Activated T-cell treated with anti-CD3 and anti-CD28 coated beads for 4 hours (primary cell): Measurements from ENCODE around the gene INPP4B.
A peak's percentile ranks its signal among the peaks of the same experiment; 100 is the strongest.

ENCODE experiments used
- DNase-seq: peaks from one replicate; pipeline ENCODE4 v3.0.0-alpha.2; 2020

INPP4B gene

GRCh38 chr4:142567199-142567598 lies 278.9 kb downstream of the INPP4B start:
- peak; percentile 34 for DNase-seq

GRCh38 chr4:142566777-142567176 lies 279.3 kb downstream of the INPP4B start:
- no peak for DNase-seq

- no peak for DNase-seq
Observed at GRCh38 chr4:142566243-142566642, 279.9 kb downstream of the INPP4B start.

- no peak for DNase-seq
Observed at GRCh38 chr4:142565771-142566170, 280.3 kb downstream of the INPP4B start.

GRCh38 chr4:142563682-142564291 lies 282.3 kb downstream of the INPP4B start:
- DNase-seq = no peak

GRCh38 chr4:142559986-142560385 lies 286.1 kb downstream of the INPP4B start:
- no peak for DNase-seq

GRCh38 chr4:142558851-142559250 lies 287.2 kb downstream of the INPP4B start:
- no peak for DNase-seq

- DNase-seq = no peak
Observed at GRCh38 chr4:142557239-142557801, 288.8 kb downstream of the INPP4B start.

GRCh38 chr4:142556570-142557238 lies 289.4 kb downstream of the INPP4B start:
- DNase-seq = no peak

GRCh38 chr4:142556048-142556447 lies 290.1 kb downstream of the INPP4B start:
- no peak for DNase-seq

GRCh38 chr4:142554412-142554811 lies 291.7 kb downstream of the INPP4B start:
- no peak for DNase-seq

GRCh38 chr4:142551517-142552305 lies 294.4 kb downstream of the INPP4B start:
- DNase-seq = no peak

GRCh38 chr4:142550965-142551364 lies 295.1 kb downstream of the INPP4B start:
- DNase-seq = no peak

- DNase-seq = no peak
Observed at GRCh38 chr4:142549726-142550463, 296.2 kb downstream of the INPP4B start.

- DNase-seq = no peak
Observed at GRCh38 chr4:142549248-142549647, 296.9 kb downstream of the INPP4B start.

GRCh38 chr4:142548491-142548890 lies 297.6 kb downstream of the INPP4B start:
- no peak for DNase-seq

GRCh38 chr4:142547974-142548373 lies 298.1 kb downstream of the INPP4B start:
- no peak for DNase-seq

- DNase-seq = no peak
Observed at GRCh38 chr4:142544594-142544993, 301.5 kb downstream of the INPP4B start.

- no peak for DNase-seq
Observed at GRCh38 chr4:142544039-142544438, 302.1 kb downstream of the INPP4B start.

GRCh38 chr4:142540483-142540804 lies 305.7 kb downstream of the INPP4B start:
- no peak for DNase-seq

- no peak for DNase-seq
Observed at GRCh38 chr4:142539796-142540482, 306.2 kb downstream of the INPP4B start.

GRCh38 chr4:142535009-142535408 lies 311.1 kb downstream of the INPP4B start:
- no peak for DNase-seq
